Activated CD4-positive, alpha-beta T cell treated with anti-CD3 and anti-CD28 coated beads for 36 hours (primary cell): Measurements from ENCODE around the gene PALLD. TPM values are rescaled to one million over a fixed set of nuclear protein-coding genes. Genes with fewer than 3 reads are reported as not detected.

Experiments
- ATAC-seq: fragments of 200-7000 bp; cut with Tn5 transposase; one replicate; pipeline ENCODE4 v1.10.0; 2021; ENCODE audit warnings: mild to moderate bottlenecking, moderate library complexity
- CTCF ChIA-PET: fragments of 350-600 bp; sonication (Branson Sonifier 250); formaldehyde crosslinking; loops from one replicate; lab custom pipeline; 2021; ENCODE audit warnings: antibody characterized with exemption; lab: Charles Lee
- POLR2A ChIA-PET: fragments of 350-600 bp; sonication (Branson Sonifier 250); formaldehyde crosslinking; loops from one replicate; lab custom pipeline; 2021; ENCODE audit warnings: antibody characterized with exemption, inconsistent platforms; lab: Charles Lee
- DNase-seq: peaks from one replicate; pipeline ENCODE4 v3.0.0-alpha.2; 2020
- H3K27ac Mint-ChIP-seq: one replicate; pipeline ENCODE4 v1.8.0; 2021; ENCODE audit warnings: mixed read lengths
- H3K27me3 Mint-ChIP-seq: one replicate; pipeline ENCODE4 v1.8.0; 2021; ENCODE audit warnings: mixed read lengths
- H3K36me3 Mint-ChIP-seq: one replicate; pipeline ENCODE4 v1.8.0; 2021; ENCODE audit warnings: low read depth, mixed read lengths
- H3K4me1 Mint-ChIP-seq: one replicate; pipeline ENCODE4 v1.8.0; 2021; ENCODE audit warnings: mixed read lengths
- H3K4me3 Mint-ChIP-seq: one replicate; pipeline ENCODE4 v1.8.0; 2021; ENCODE audit warnings: mild to moderate bottlenecking, moderate library complexity, mixed read lengths
- H3K9me3 Mint-ChIP-seq: one replicate; pipeline ENCODE4 v1.8.0; 2021; ENCODE audit warnings: low read depth, mixed read lengths
- intact Hi-C, 2 experiments: fragments of 100-400 bp; cut with DNase I in 1 of 2; cut with micrococcal nuclease in 1 of 2; formaldehyde crosslinking; loops; one replicate each; pipeline versions ENCODE4 v1.14.2 to v1.15.1; 2022 to 2024; cut with DNase I, micrococcal nuclease
- total RNA-seq, 2 experiments: library from RNA; stranded (reverse); gene quantifications; one replicate each; pipeline ENCODE4 v1.2.3, GENCODE V29; 2021

The PALLD gene
- total RNA-seq, 2 experiments from 2014 or later, result 9.5 to 11.0 TPM

DNA sequence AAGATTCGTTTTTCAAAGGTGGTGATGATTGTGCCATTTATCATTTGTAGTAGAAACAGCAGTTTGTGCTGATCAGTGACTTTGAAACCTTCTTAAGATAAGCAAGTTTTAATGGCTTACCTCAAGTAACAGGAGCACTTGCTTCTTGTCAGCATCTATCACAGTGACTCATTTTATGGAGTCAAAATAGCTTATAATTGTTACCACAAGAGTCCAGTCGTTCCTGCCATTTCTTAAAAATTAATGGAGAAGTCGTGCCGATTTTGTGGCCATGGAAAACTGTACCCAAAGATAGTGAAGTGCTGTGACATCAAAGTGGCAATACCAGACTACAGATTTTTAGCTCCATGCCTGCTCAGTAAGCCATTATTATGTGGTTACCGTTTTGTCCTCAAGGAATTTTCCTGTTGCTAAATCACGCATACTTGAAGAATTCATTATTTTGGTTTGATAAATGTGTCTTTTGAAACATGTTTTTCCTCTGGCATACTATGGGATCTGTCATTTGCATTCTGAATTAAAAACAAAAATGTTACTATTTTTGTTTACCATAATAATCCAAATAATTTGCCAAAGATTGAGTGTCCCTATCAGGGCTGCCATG lies 383.3 kb downstream of the PALLD start:
- no peak overlapping the region for H3K27ac Mint-ChIP-seq
- H3K36me3 Mint-ChIP-seq, result peaks cover 2% of the 10 kb centered on the region
- intact Hi-C loops, result no loop called here
- CTCF ChIA-PET, result no interaction called here
- H3K4me3 Mint-ChIP-seq, result no peak overlapping the region
- no peak for DNase-seq
- no peak for ATAC-seq
- POLR2A ChIA-PET, result no interaction called here
- H3K27me3 Mint-ChIP-seq, result peaks cover 42% of the 10 kb centered on the region
- no peaks in the 10 kb centered on the region for H3K9me3 Mint-ChIP-seq
- peaks cover 10% of the 10 kb centered on the region for H3K4me1 Mint-ChIP-seq

DNA sequence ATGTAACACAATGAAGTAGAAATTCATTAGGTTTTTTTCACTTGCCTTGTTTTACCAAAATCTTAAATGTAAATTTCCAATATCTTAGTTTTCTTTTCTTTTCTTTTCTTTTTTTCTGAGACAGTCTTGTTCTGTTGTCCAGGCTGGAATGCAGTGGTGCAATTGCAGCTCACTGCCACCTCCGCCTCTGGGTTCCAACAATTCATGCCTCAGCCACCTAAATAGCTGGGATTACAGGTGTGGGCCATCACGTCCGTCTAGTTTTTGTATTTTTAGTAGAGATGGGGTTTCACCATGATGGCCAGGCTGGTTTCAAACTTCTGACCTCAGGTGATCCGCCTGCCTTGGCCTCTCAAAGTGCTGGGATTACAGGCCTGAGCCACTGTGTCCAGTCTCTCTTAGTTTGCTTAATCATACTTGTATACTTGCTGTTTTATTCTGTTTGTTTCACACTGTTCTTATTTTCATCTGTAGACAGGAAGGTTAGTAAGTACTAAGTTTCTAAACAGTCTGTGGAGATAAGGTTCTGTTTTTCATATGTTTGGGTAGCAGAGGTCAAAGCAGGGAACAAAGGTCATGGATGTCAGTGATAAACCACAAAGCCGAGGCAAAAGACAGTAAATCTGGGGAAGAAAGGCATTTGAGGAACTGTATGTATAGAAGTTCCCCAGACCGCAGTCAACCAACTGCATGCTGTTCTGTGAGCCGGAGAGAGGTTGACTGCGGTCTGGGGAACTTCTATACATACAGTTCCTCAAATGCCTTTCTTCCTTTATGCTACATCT lies 384.2 kb downstream of the PALLD start:
- CTCF ChIA-PET, result no interaction called here

DNA sequence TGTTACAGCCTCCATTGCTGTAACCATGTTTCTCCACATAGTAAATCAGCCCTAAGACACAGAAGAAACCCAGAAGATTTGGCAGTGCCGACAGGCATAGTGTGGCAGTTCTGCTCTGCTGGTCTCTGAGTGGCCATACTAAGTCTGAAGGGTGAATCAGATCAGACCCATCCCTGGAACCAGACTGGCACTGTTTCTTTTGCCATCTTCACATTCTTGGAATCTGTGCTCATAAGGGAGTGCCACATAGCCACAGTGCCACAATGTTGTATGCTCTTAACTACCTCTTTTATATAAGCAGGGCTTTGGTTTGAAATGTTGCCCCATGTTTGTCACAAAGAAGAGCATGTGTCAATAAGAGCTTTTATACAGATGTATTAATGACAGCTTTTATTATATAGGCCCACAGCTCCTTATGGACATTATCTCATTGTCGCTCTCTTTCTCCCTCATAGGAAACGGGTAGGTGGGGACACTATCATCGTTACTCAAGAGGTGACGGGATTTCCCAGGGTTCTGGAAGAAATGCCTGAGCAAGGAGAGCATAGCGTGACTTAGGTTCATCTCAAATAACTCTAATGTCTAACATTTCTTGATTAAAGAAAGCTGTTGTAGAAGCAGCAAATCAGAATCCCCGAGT lies 385.0 kb downstream of the PALLD start:
- intact Hi-C loops, result no loop called here
- Mint-ChIP-seq H3K36me3 (peaks cover 2% of the 10 kb centered on the region), H3K27me3 (peaks cover 28% of the 10 kb centered on the region), H3K9me3 (no peaks in the 10 kb centered on the region), H3K27ac (no peak overlapping the region), H3K4me3 (no peak overlapping the region), H3K4me1 (peaks cover 10% of the 10 kb centered on the region)
- DNase-seq, result no peak
- no peak for ATAC-seq
- ChIA-PET POLR2A (no interaction called here), CTCF (interaction anchor here (0.6 kb wide), 1 partner anchor 20 kb away, joined by 4 read pairs; no protein-coding TSS in a partner anchor)

More for the DNA sequence above, 384.2 kb downstream of the PALLD start:
- no peak for ATAC-seq
- intact Hi-C loops, result no loop called here
- Mint-ChIP-seq H3K27me3 (peaks cover 36% of the 10 kb centered on the region), H3K27ac (no peak overlapping the region), H3K36me3 (peaks cover 2% of the 10 kb centered on the region), H3K4me3 (no peak overlapping the region), H3K4me1 (peaks cover 10% of the 10 kb centered on the region), H3K9me3 (no peaks in the 10 kb centered on the region)
- POLR2A ChIA-PET, result no interaction called here
- DNase-seq, result no peak

DNA sequence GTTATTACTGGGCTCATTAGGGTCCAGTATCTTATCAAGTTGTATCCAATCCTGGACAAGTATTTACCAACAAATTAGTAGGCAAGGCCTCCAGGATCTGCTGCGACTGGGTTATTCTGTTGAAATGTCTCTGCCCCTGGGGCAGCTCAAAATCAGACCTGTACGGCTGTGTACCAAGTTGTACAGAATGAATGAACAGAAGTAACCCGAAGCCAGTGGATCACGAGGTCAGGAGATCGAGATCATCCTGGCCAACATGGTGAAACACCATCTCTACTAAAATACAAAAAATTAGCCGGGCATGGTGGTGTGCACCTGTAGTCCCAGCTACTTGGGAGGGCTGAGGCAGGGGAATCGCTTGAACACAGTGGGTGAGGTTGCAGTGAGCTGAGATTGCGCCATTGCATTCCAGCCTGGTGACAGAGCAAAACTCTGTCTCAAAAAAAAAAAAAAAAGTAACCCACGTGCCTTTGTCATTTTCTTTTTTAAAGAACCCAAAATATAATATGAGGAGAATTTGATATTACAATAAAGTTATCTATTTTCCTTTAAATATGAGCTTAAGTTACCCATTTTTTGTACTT lies 385.9 kb downstream of the PALLD start:
- no peak overlapping the region for H3K27ac Mint-ChIP-seq
- peaks cover 2% of the 10 kb centered on the region for H3K36me3 Mint-ChIP-seq
- CTCF ChIA-PET, result interaction anchor here (0.6 to 1.1 kb wide), 2 partner anchors 13 to 46 kb away, joined by 3 to 4 read pairs; no protein-coding TSS in a partner anchor
- DNase-seq, result no peak
- intact Hi-C loops, result no loop called here
- no peak for ATAC-seq
- H3K9me3 Mint-ChIP-seq, result no peaks in the 10 kb centered on the region
- H3K4me1 Mint-ChIP-seq, result peaks cover 10% of the 10 kb centered on the region
- H3K4me3 Mint-ChIP-seq, result no peak overlapping the region
- H3K27me3 Mint-ChIP-seq, result peaks cover 22% of the 10 kb centered on the region
- POLR2A ChIA-PET, result no interaction called here

- intact Hi-C loops, result no loop called here
- DNase-seq (no peak), ATAC-seq (no peak)
- H3K4me1 Mint-ChIP-seq, result peaks cover 7% of the 10 kb centered on the region
- POLR2A ChIA-PET, result no interaction called here
- no peaks in the 10 kb centered on the region for H3K9me3 Mint-ChIP-seq
- no peaks in the 10 kb centered on the region for H3K36me3 Mint-ChIP-seq
- H3K27ac Mint-ChIP-seq, result no peak overlapping the region
- CTCF ChIA-PET, result interaction anchor here (0.6 to 1.1 kb wide), 2 partner anchors 14 to 47 kb away, joined by 3 to 4 read pairs; no protein-coding TSS in a partner anchor
- H3K27me3 Mint-ChIP-seq, result peaks cover 19% of the 10 kb centered on the region
- no peak overlapping the region for H3K4me3 Mint-ChIP-seq
Measured at GRCh38 chr4:168883513-168883912, 386.7 kb downstream of the PALLD start.

GRCh38 chr4:168884251-168885124 lies 387.6 kb downstream of the PALLD start:
- Mint-ChIP-seq H3K9me3 (no peaks in the 10 kb centered on the region), H3K36me3 (peaks cover 3% of the 10 kb centered on the region), H3K27ac (no peak overlapping the region), H3K4me1 (no peaks in the 10 kb centered on the region), H3K4me3 (no peak overlapping the region), H3K27me3 (peaks cover 14% of the 10 kb centered on the region)
- ATAC-seq (no peak), DNase-seq (no peak)
- intact Hi-C loops, result no loop called here
- POLR2A ChIA-PET, result no interaction called here
- CTCF ChIA-PET, result no interaction called here

GRCh38 chr4:168885400-168885799 lies 388.5 kb downstream of the PALLD start:
- no peaks in the 10 kb centered on the region for H3K9me3 Mint-ChIP-seq

GRCh38 chr4:168886351-168886750 lies 389.5 kb downstream of the PALLD start:
- peaks cover 5% of the 10 kb centered on the region for H3K36me3 Mint-ChIP-seq
- ChIA-PET POLR2A (no interaction called here), CTCF (no interaction called here)
- H3K27ac Mint-ChIP-seq, result no peak overlapping the region
- no peaks in the 10 kb centered on the region for H3K4me1 Mint-ChIP-seq
- H3K9me3 Mint-ChIP-seq, result no peaks in the 10 kb centered on the region
- no peak overlapping the region for H3K4me3 Mint-ChIP-seq
- intact Hi-C loops, result no loop called here
- ATAC-seq (no peak), DNase-seq (no peak)
- peaks cover 4% of the 10 kb centered on the region for H3K27me3 Mint-ChIP-seq

More at GRCh38 chr4:168885400-168885799, 388.5 kb downstream of the PALLD start:
- Mint-ChIP-seq H3K4me3 (no peak overlapping the region), H3K27me3 (peaks cover 9% of the 10 kb centered on the region), H3K4me1 (no peaks in the 10 kb centered on the region), H3K27ac (no peak overlapping the region), H3K36me3 (peaks cover 5% of the 10 kb centered on the region)
- CTCF ChIA-PET, result no interaction called here
- POLR2A ChIA-PET, result no interaction called here
- intact Hi-C loops, result no loop called here
- no peak for DNase-seq
- ATAC-seq, result no peak

DNA sequence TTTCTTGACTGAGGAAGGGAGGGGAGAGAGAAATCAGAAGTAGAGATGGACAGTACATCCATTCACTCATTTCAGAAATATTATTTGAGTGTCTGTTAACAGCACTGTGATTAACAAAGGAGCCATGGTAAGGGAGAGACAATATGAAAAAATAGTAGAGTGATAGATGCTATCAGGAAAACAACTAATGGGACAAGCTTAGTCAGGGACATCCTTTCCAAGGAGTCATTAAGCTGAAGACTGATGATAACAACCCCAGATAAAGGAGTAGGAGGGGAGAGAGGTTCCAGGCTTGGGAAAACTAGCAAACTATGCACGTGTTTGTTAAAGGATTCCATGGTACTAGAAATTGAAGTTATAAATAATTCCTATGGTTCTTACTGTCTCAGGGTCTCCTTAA lies 391.0 kb downstream of the PALLD start:
- no peak for ATAC-seq
- H3K4me3 Mint-ChIP-seq, result no peak overlapping the region

GRCh38 chr4:168888715-168889215 lies 391.9 kb downstream of the PALLD start:
- no peaks in the 10 kb centered on the region for H3K4me1 Mint-ChIP-seq
- no peaks in the 10 kb centered on the region for H3K27me3 Mint-ChIP-seq
- DNase-seq (no peak), ATAC-seq (no peak)
- intact Hi-C loops, result no loop called here
- H3K4me3 Mint-ChIP-seq, result no peak overlapping the region
- CTCF ChIA-PET, result no interaction called here
- no peaks in the 10 kb centered on the region for H3K9me3 Mint-ChIP-seq
- POLR2A ChIA-PET, result no interaction called here
- H3K27ac Mint-ChIP-seq, result no peak overlapping the region
- H3K36me3 Mint-ChIP-seq, result peaks cover 5% of the 10 kb centered on the region

More for the DNA sequence above, 391.0 kb downstream of the PALLD start:
- POLR2A ChIA-PET, result no interaction called here
- intact Hi-C loops, result no loop called here
- Mint-ChIP-seq H3K27me3 (no peaks in the 10 kb centered on the region), H3K27ac (no peak overlapping the region), H3K9me3 (no peaks in the 10 kb centered on the region), H3K36me3 (peaks cover 5% of the 10 kb centered on the region), H3K4me1 (no peaks in the 10 kb centered on the region)
- CTCF ChIA-PET, result interaction anchor here (0.5 kb wide), 1 partner anchor 576 kb away, joined by 3 read pairs; no protein-coding TSS in a partner anchor
- no peak for DNase-seq
